NCI-H510A (cell line): ENCODE results near the gene ATP5ME.
"Not testable (repeated sequence)": the region's sequence is repeated elsewhere in the genome, so short reads cannot be mapped to it uniquely, and the experiment has no call there.

Experiments
- DNase-seq: peaks from one replicate; lab custom pipeline; 2025; lab: John Stamatoyannopoulos, UW

ATP5ME gene

GRCh38 chr4:674172-675035, at the start of gene ATP5ME, which contains the start of gene MYL5:
Gene ATP5ME, minus strand, starts transcription at chr4:674276. Its CDS starts 29 bp downstream, at chr4:674247.
Gene MYL5, plus strand, starts transcription at chr4:674542. Its CDS starts 3,485 bp downstream, at chr4:678027.
- peak; percentile 78 for DNase-seq

DNA sequence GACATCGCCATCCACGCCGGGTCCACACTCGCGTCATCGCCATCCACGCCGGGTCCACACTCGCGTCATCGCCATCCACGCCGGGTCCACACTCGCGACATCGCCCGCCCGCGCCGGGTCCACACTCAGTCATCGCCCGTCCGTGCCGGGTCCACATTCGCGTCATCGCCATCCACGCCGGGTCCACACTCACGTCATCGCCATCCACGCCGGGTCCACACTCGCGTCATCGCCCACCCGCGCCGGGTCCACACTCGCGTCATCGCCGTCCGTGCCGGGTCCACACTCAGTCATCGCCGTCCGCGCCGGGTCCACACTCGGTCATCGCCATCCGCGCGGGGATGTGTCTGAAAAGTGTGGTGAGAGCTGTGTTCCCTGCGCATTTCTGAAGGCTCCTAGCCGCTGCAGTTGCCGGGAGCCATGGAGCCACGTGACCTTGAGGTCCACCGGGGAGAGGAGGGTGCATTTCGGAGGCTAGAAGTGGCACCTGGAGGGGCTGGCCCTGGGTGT, 48.8 kb upstream of the ATP5ME start:
- DNase-seq, result no peak

DNA sequence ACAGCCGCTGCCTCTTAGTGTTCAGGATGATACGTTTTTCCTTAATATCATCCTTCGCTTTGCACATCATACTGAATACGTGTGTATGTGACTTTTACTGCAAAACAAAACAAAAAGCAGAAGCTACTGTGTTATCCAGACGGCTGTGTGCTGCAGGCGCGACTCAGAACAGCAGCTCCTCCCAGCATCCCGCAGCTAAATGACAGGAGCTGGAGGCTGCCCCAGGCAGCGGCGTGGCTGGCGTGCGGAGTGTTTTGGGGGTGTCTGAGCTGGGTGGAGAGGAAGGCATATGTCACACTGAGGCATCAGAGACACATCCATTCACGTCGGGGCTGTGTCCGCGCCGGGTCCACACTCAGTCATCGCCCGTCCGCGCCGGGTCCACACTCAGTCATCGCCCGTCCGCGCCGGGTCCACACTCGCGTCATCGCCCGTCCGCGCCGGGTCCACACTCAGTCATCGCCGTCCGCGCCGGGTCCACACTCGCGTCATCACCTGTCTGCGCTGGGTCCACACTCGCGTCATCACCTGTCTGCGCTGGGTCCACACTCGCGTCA, 48.2 kb upstream of the ATP5ME start:
- no peak for DNase-seq

GRCh38 chr4:721261-722168, 47.4 kb upstream of the ATP5ME start:
- DNase-seq, result no peak

DNA sequence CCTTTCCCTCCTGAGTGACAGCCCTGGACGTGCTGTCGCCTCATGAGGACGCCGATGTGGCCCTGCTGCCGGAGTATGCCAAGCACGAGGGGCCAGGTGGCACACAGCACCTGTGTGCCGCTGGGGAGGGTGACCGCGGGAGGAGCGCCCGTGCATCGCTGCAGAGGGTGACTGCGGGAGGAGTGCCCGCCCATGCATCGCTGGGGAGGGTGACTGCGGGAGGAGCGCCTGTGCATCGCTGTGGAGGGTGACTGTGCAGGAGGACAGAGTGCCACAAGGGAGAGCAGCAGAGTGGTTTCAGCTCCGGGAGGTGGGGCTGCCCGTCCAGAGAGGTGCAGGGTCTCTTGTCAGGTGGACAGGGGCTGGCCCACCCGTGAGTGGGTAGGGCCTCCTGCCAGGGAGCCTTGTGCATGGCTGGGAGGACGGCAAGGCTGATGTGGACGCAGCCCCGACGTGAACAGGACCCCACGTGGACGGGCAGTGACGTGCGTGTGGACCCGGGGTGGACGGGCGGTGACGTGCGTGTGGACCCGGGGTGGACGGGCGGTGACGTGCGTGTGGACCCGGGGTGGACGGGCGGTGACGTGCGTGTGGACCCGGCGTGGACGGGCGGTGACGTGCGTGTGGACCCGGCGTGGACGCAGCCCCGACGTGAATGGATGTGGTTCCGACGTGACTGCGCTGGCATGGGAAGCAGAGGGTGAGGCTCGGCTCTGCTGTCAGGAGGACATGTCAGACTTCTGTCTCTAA, 46.2 kb upstream of the ATP5ME start:
- no peak for DNase-seq

- no peak for DNase-seq
Observed at GRCh38 chr4:718460-718859, 44.4 kb upstream of the ATP5ME start.

- DNase-seq, result no peak
Observed at GRCh38 chr4:717601-718320, 43.7 kb upstream of the ATP5ME start.

- DNase-seq, result no peak
Observed at GRCh38 chr4:714087-714486, 40.0 kb upstream of the ATP5ME start.

GRCh38 chr4:712916-713632, 39.0 kb upstream of the ATP5ME start:
- no peak for DNase-seq

- no peak for DNase-seq
Observed at GRCh38 chr4:712093-712492, 38.0 kb upstream of the ATP5ME start.

DNA sequence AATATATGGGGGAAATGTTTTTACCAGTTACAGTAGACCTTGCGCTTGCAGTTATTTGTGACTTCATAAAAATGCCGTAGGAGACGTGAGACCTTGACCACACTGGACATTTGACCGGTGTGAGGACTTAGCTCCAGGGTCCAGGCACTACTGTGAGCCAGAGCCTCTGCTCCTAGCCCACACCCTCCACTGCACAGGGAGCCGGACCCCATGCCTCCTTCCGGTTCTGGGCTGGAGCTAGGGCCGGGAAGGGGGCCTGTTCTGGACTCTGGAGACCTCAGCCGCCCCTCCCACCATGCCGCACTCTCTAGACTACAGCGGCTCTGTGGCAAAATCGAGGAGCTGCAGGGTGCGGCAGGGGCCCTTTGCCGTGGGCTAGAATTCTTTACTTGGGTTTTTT, 36.8 kb upstream of the ATP5ME start:
- no peak for DNase-seq

DNA sequence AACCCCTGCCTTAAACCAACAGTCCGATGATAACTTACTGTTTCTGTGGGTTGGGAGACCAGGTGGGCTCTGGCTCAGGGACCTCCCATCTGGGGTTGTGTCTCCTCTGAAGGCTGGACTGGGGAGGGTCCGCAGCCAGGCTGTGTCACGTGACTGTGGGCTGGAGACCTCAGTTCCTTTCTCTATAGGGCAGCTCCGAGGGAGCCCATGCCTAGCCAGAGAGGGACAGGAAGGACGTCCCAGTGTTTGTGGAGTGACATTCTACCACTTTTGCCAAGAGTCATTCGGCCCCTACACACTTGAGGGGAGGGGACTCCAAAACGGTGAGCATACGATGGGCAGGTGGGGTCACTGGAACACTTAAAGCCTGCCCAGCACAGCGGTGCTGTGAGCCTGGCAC, 36.0 kb upstream of the ATP5ME start:
- DNase-seq, result no peak

DNA sequence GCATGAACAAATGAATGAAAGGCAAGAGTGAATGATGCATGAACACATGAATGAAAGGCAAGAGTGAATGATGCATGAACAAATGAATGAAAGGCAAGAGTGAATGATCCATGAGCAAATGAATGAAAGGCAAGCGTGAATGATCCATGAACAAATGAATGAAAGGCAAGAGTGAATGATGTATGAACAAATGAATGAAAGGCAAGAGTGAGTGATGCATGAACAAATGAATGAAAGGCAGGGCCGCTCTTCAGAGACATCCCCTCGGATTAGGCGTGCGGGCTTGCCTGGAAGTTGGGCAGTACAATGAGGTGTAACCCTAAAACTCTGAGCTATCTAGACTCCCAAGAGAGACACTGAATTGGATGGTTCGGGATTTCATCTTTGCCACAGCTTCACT, 35.3 kb upstream of the ATP5ME start:
- no peak for DNase-seq

GRCh38 chr4:708631-708933, 34.5 kb upstream of the ATP5ME start:
- DNase-seq, result no peak

DNA sequence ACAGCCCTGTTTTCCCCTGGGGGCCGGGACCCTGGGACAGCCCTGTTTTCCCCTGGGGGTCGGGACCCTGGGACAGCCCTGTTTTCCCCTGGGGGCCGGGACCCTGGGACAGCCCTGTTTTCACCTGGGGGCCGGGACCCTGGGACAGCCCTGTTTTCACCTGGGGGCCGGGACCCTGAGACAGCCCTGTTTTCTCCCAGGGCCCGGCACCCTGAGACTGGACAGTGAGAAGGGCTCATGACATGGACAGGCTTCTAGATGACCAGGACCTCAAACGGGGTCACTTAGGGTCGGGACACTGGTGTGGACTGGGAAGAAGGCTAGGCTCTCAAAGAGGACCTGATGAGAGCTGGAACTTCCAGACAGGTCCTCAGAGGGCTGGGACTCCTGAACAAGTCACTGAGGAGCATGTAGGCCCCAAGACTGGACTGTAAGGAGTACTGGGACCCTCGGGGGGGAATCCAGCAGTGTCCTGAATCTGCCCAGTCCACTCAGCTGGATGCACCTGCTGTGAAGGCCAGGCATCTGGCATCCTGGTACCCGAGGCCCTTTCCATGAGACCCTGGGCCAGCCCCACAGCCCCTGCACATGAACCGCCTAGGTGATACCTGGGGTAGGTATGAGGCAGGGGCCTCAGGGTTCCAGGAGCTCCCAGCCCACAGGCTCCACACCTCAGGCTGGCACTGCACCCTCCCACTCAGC, 34.0 kb upstream of the ATP5ME start:
- DNase-seq, result no peak

- DNase-seq, result no peak
Observed at GRCh38 chr4:706834-707598, 32.9 kb upstream of the ATP5ME start.

GRCh38 chr4:706083-706633, 32.1 kb upstream of the ATP5ME start:
- not testable (repeated sequence) for DNase-seq

DNA sequence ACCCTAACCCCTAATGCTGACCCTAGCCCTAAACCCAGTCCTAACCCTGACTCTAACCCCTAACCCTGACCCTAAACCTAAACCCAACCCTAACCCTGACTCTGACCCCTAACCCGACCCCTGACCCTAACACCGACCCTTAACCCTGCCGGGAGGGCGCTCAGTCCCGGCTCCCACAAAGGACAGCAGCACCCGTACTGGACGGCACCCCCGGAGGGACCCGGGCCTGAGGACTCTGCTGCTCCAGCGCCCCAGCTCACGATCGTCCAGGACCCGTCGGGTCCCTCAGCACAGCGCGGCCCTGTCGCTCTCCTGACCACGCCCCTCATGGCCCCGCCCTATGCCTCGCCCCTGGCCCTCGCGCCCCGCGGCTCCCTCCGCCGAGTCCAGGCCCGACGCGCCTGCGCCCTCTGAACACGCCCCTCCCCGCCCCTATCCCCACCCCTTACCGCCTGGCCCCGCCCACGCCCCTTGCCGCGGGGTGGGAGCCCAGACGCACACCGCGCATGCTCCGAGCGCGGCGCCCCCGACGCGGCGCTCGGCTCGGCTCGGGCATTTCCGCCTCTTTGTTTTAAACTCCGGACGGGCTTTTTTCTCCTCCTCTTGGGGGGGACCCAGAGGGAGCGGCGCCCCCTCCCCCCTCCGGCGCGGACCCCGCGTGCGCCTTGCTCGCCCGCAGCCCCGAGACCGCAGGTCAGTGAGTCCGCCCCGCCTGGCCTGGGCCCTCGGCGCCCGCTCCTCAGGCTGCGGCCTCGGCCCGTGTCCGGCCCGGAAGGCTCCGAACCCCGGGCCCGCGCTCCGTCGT, 31.4 kb upstream of the ATP5ME start, which contains the start of gene PCGF3:
PCGF3 (plus strand) TSS at position 555 of the 805 bp plus-strand sequence. CDS start 27,849 bp downstream, outside the sequence.
- peak; percentile 66 for DNase-seq
